ENCODE measurements around the gene FEM1A. TPM values are rescaled to one million over a fixed set of nuclear protein-coding genes. Genes with fewer than 3 reads are reported as not detected.

Gene FEM1A
- total and polyA plus RNA-seq, 9 of the 15 experiments (the other 6 are each of a cell fraction or from before 2014, with no cell fraction given) = 0.08 to 19.0 (median 6.8) TPM

- Histone ChIP-seq H3K4me3 (no peak overlapping the region), H4K20me1 (replicated peaks; ENCODE audit: control insufficient read depth, insufficient read depth, low read length) (no peaks in the 10 kb centered on the region), H3K36me3 (ENCODE audit: control insufficient read depth, insufficient read depth, low read length) (peaks cover 4% of the 10 kb centered on the region; the same call in 1 of the 3 replicates), H3K9me1 (ENCODE audit: control insufficient read depth, insufficient read depth, low read length) (no peaks in the 10 kb centered on the region), H3K27me3 (ENCODE audit: control insufficient read depth in 2 of 2, insufficient read depth in 2 of 2, low read length in 2 of 2) (no peaks in the 10 kb centered on the region), H3K79me2 (ENCODE audit: control insufficient read depth, insufficient read depth, low read length) (peaks cover 28% of the 10 kb centered on the region), H3K4me2 (ENCODE audit: insufficient read depth, low read length) (no peak overlapping the region), H3K27ac (ENCODE audit: extremely low read depth, low read depth, low read length) (no peak overlapping the region), H3K9ac (ENCODE audit: insufficient read depth in 1 of 2, low read depth in 2 of 2, low read length in 2 of 2) (no peak overlapping the region), H3K4me1 (replicated peaks in 1 of 2; ENCODE audit: control insufficient read depth in 2 of 2, insufficient read depth in 2 of 2, low read length in 2 of 2) (peaks cover 7 to 15% of the 10 kb centered on the region in 2 experiments; a peak in 4 of 5 replicates), H2AFZ (ENCODE audit: low read depth, low read length) (no peak overlapping the region), H3K9me3 (replicated peaks; ENCODE audit: control insufficient read depth, insufficient read depth, low read depth, low read length) (no peaks in the 10 kb centered on the region; the same call in 1 of the 2 replicates)
- ChIA-PET POLR2A (no interaction called here), CTCF (ENCODE audit: low intra/inter-chr PET ratio) (no interaction called here)
- TF ChIP-seq CREB1 (IDR thresholded peaks at IDR 0.05) (no peak), CREB1 (CRISPR knock-in tag; IDR thresholded peaks at IDR 0.05) (no peak), GABPB1 (CRISPR knock-in tag; IDR thresholded peaks at IDR 0.05) (no peak), MYC (IDR thresholded peaks at IDR 0.05; ENCODE audit: low read depth, low read length) (no peak), MYC (CRISPR knock-in tag; IDR thresholded peaks at IDR 0.05; ENCODE audit: borderline replicate concordance, low read depth) (no peak)
- TF ChIP-seq, protein P1, sequence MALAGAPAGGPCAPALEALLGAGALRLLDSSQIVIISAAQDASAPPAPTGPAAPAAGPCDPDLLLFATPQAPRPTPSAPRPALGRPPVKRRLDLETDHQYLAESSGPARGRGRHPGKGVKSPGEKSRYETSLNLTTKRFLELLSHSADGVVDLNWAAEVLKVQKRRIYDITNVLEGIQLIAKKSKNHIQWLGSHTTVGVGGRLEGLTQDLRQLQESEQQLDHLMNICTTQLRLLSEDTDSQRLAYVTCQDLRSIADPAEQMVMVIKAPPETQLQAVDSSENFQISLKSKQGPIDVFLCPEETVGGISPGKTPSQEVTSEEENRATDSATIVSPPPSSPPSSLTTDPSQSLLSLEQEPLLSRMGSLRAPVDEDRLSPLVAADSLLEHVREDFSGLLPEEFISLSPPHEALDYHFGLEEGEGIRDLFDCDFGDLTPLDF (CRISPR knock-in tag; IDR thresholded peaks at IDR 0.05) = no peak
- ATAC-seq (no peak), FAIRE-seq (no peak), DNase-seq (ENCODE audit: extremely low read depth in 1 of 4, low spot score in 3 of 4) (no peak)
- intact Hi-C loops (cut with micrococcal nuclease) (no loop called here), in situ Hi-C loops (cut with MboI) (no loop called here)
- 84% methylated on average over 5 of the region's 5 CpGs for WGBS (ENCODE audit: insufficient coverage, low coverage, missing lambda C conversion rate)
- BruUV-seq (replicated peaks) = no TSS peak
These were observed 41.2 kb downstream of the FEM1A start for GRCh38 chr19:4832776-4833175.
